Adrenal gland (tissue), 12 donors: Measurements from ENCODE around the gene NAV2. TPM values are rescaled to one million over a fixed set of nuclear protein-coding genes. Genes with fewer than 3 reads are reported as not detected.

Source experiments
- DNase-seq, 7 donors: peaks; one replicate each; pipeline ENCODE4 v3.0.0-alpha.2; 2019 to 2020
- H3K27ac ChIP-seq, 5 donors: fragments of 200-600 bp; sonication (generic) in 4 of 5; 1 replicate in 3 of 5; 2 replicates in 2 of 5; pipeline versions ENCODE4 v1.5.1 to v1.8.0; 2016 to 2020; ENCODE audit warnings: mild to moderate bottlenecking in 1 of 5
- H3K27me3 ChIP-seq: fragments of 200-600 bp; 2 replicates; pipeline ENCODE4 v1.8.0; 2021
- H3K36me3 ChIP-seq, 2 donors: fragments of 200-600 bp; replicated peaks in 1 of 2; 1 replicate in 1 of 2; 2 replicates in 1 of 2; pipeline versions ENCODE4 v1.5.1 to v1.8.0; 2018 to 2022
- H3K4me1 ChIP-seq, 2 donors: fragments of 200-600 bp; replicated peaks in 1 of 2; 1 replicate in 1 of 2; 2 replicates in 1 of 2; pipeline versions ENCODE4 v1.5.1 to v1.8.0; 2018 to 2021
- H3K4me3 ChIP-seq, 4 donors: fragments of 200-600 bp; sonication (generic) in 3 of 4; one replicate each; pipeline ENCODE4 v1.5.1; 2016 to 2018
- H3K9me3 ChIP-seq, 3 donors: fragments of 200-600 bp; sonication (generic) in 1 of 3; replicated peaks in 1 of 3; 1 replicate in 2 of 3; 2 replicates in 1 of 3; pipeline versions ENCODE4 v1.5.1 to v1.8.0; 2016 to 2021
- POLR2A ChIP-seq, 2 donors: fragments of 450-650 bp; IDR thresholded peaks; one replicate each; pipeline ENCODE4 v1.6.1; 2017; ENCODE audit warnings: antibody characterized with exemption in 2 of 2, mild to moderate bottlenecking in 2 of 2, moderate library complexity in 1 of 2
- WGBS, 4 donors: extraction: QIAGEN DNeasy Blood & Tissue Kit in 2 of 4; methylation state at CpG; one replicate each; pipeline versions ENCODE4 v1.1.5 to v1.1.7; 2013 to 2017; 5-methylcytosine and 5-hydroxymethylcytosine counted together
- intact Hi-C, 2 donors: fragments of 100-400 bp; cut with DNase I; formaldehyde crosslinking; loops; one replicate each; pipeline versions ENCODE4 v1.14.1 to v1.15.0; 2022 to 2023
- polyA plus RNA-seq, 3 donors: library from polyadenylated mRNA; stranded (reverse); fragments of 200-250 nt in 2 of 3; fragments of 350-450 nt in 1 of 3; fragmentation: Illumina TruSeq in 1 of 3; extraction: RNeasy Lipid Tissue Mini Kit (QIAGEN cat#74804) in 1 of 3; gene quantifications; one replicate each; pipeline ENCODE4 v1.2.3, GENCODE V29; 2013 to 2014
- total RNA-seq, 9 donors: library from RNA; depleted of rRNA in 4 of 9; stranded (reverse); fragments of >200 nt in 4 of 9; fragments of 120-200 nt in 1 of 9; fragmentation: NEBNext Ultra II Directional in 1 of 9; extraction: Animal tissue kit (Norgen Biotek cat#: 25700) in 1 of 9; gene quantifications; one replicate each; pipeline versions ENCODE4 v1.1.0 to v1.2.4, GENCODE V29; 2013 to 2023
- TF ChIP-seq, protein P1 (sequence below), 6 experiments: fragments of 450-650 bp in 4 of 6; fragments of 200-600 bp in 2 of 6; sonication (generic) in 1 of 6; IDR thresholded peaks; 1 replicate in 5 of 6; 2 replicates in 1 of 6; pipeline versions ENCODE4 v1.5.1 to v1.8.0; 2016 to 2021; ENCODE audit warnings: antibody characterized with exemption in 6 of 6, mild to moderate bottlenecking in 2 of 6, moderate library complexity in 1 of 6
- donor health status: healthy with polysubstance abuse.
- donor health status: Bipolar disorder and iron deficiency.
- donor health status: DM: yes; HTN: yes; CAD: no.
- donor health status: DM: no; HTN: no; CAD: no.
- donor health status: DM: no; HTN: no; CAD: no.
- donor health status: DM: yes; HTN: yes; CAD: no.

Gene NAV2
- total and polyA plus RNA-seq, 12 donors, result 1.6 to 9.2 (median 5.5) TPM

DNA sequence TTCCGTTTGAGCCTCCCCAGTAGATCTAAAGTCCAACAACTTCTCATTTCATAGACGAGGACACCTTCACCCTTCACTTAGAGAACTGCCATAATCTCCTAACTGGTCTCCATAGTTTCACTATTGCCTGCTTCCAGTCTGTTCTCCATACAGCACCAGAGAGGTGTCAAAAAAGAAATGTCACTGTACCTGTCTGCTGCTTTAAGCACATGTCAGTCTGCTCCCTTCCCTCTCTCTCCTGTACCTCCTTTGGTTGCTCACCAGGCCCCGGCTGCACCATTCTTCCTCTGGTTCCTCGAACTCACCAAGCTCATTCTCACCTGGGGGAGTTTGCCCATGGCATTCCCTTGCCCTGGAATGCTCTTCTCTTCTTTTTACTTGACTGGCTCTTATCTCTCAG lies 75.8 kb downstream of the NAV2 start:
- WGBS, 4 donors, result 87 to 95% (median 92%) methylated on average over 4 of the region's 4 CpGs
- H3K36me3 ChIP-seq, result no peaks in the 10 kb centered on the region
- no peaks in the 10 kb centered on the region for H3K9me3 ChIP-seq
- TF ChIP-seq, protein P1, sequence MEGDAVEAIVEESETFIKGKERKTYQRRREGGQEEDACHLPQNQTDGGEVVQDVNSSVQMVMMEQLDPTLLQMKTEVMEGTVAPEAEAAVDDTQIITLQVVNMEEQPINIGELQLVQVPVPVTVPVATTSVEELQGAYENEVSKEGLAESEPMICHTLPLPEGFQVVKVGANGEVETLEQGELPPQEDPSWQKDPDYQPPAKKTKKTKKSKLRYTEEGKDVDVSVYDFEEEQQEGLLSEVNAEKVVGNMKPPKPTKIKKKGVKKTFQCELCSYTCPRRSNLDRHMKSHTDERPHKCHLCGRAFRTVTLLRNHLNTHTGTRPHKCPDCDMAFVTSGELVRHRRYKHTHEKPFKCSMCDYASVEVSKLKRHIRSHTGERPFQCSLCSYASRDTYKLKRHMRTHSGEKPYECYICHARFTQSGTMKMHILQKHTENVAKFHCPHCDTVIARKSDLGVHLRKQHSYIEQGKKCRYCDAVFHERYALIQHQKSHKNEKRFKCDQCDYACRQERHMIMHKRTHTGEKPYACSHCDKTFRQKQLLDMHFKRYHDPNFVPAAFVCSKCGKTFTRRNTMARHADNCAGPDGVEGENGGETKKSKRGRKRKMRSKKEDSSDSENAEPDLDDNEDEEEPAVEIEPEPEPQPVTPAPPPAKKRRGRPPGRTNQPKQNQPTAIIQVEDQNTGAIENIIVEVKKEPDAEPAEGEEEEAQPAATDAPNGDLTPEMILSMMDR (IDR thresholded peaks at IDR 0.05), result no peak
- TF ChIP-seq POLR2A (IDR thresholded peaks at IDR 0.05), result no peak
- intact Hi-C loops, result no loop called here
- no peak overlapping the region for H3K4me3 ChIP-seq
- H3K27me3 ChIP-seq, result no peaks in the 10 kb centered on the region
- no peaks in the 10 kb centered on the region for H3K4me1 ChIP-seq
- H3K27ac ChIP-seq, result no peak overlapping the region
- no peak for DNase-seq

DNA sequence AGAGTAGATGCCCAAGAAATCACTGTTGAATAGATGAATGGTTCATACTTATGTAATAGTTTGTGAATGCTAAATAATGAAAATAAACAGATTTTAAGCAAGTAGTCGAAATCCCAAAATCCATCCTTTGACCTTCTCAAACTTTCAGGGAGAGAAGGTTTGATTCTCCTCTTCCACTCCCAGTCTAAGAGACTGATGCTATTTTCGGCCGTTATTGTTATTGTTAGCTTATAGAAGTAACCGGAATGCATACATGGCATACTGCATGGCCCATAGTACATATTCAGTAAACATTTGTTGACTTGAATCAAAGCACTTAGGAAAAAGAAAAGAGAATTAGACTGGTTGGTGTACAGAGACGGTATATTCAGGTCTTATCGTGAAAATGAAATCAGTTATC lies 76.6 kb downstream of the NAV2 start:
- 88 to 93% (median 90%) methylated on average over 6 of the region's 6 CpGs for WGBS, 4 donors
- intact Hi-C loops, result no loop called here
- Histone ChIP-seq H3K4me3 (no peak overlapping the region), H3K27ac (no peak overlapping the region), H3K9me3 (no peaks in the 10 kb centered on the region), H3K27me3 (no peaks in the 10 kb centered on the region), H3K4me1 (no peaks in the 10 kb centered on the region), H3K36me3 (no peaks in the 10 kb centered on the region)
- no peak for TF ChIP-seq POLR2A (IDR thresholded peaks at IDR 0.05)
- TF ChIP-seq, protein P1 (IDR thresholded peaks at IDR 0.05), result no peak
- no peak for DNase-seq

DNA sequence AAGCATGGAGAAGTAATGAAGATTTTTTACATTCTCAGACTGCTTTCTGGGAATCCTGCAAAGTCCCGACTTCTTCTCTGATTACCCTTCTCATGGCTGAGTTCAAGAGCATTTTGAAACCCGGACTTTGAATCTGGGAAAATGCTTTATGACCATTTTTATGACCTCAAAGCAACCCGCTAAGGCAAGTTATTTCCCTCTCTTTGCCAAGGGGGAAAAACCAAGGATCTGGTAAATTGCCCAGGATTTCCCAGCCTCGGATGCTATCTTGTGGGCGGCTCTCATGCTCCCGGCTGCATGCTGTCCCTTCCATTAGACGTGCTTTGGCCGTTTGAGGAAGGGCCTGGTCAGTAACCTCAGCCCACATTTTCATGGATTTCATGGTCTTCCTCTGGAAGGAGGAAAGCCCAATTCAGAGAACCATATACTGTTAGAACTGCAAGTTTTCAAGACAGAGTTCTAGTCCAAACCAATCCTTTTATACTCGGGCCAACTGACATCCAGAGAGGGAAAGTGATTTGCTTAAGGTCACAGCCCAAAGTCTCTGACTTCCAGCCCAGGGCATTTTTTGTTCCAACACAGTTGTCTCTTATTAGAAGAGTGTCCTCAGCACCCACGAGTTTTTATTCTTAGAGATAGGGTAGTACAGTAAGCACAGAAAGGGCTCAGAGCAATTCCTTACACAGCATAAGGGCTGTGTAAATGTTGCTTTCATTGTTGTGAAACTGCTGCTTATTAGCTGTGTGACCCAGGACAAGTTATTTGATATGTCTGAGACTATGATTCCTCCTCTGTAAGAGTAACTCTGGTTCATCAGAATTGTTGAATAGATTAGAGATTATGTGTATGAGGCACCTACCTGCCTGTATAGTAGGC lies 77.4 kb downstream of the NAV2 start:
- TF ChIP-seq, protein P1 (IDR thresholded peaks at IDR 0.05), result no peak
- no peak for TF ChIP-seq POLR2A (IDR thresholded peaks at IDR 0.05)
- no peaks in the 10 kb centered on the region for H3K27me3 ChIP-seq
- intact Hi-C loops, result no loop called here
- WGBS, 4 donors, result 67 to 83% (median 71%) methylated on average over 7 to 10 of the region's 10 CpGs
- H3K9me3 ChIP-seq, result no peaks in the 10 kb centered on the region
- H3K27ac ChIP-seq, result peak overlapping the region in 1 of 5 donors; percentile 3
- no peak overlapping the region for H3K4me3 ChIP-seq
- peak in 2 of 7 donors; percentile 23 to 55 for DNase-seq
- H3K36me3 ChIP-seq, result no peaks in the 10 kb centered on the region
- H3K4me1 ChIP-seq, result no peaks in the 10 kb centered on the region

DNA sequence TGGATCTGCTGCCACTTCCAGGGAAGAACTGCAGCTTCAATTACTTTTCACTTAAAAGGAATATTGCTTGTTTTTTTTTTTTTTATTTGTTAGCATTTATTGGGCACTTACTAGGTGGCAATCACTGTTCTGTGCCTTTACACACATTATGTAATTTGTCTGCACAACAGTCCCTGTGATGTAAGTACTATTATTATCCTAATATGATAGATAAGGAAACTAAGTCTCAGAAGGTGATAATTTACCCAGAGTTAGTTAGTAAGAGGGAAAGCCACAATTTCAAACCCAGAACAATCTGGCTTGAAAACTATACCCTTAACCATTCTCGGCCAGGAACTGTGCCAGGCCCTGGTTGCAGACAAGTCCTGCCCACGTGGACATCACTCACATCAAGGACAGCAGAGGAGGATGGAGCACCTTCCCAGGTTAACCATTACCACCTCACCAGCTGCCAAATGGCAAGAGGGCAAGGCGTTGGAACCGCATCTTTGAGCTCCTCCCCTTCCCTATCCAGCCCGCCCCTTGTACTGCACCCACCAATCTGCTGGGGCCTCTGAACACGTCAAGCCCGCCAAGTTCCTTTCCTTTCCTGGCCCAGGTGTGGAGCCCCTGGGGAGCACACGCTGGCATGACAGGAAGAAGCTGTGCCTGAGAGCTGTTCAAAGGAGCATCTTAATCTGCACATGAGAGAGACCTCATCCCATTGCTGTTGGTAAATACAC lies 78.4 kb downstream of the NAV2 start:
- Histone ChIP-seq H3K27me3 (no peaks in the 10 kb centered on the region), H3K27ac (no peak overlapping the region), H3K4me1 (no peaks in the 10 kb centered on the region), H3K9me3 (no peaks in the 10 kb centered on the region), H3K36me3 (no peaks in the 10 kb centered on the region), H3K4me3 (no peak overlapping the region)
- no peak for DNase-seq
- intact Hi-C loops, result no loop called here
- no peak for TF ChIP-seq POLR2A (IDR thresholded peaks at IDR 0.05)
- TF ChIP-seq, protein P1 (IDR thresholded peaks at IDR 0.05), result no peak
- 88 to 97% (median 91%) methylated on average over 8 of the region's 8 CpGs for WGBS, 4 donors
